ENCODE measurements around the gene AGAP1. TPM values are rescaled to one million over a fixed set of nuclear protein-coding genes. Genes with fewer than 3 reads are reported as not detected.

The AGAP1 gene
- total and polyA plus RNA-seq, 2 donors (not counting 3 experiments of a cell fraction or from before 2014, with no cell fraction given), result 10.2 to 20.9 TPM

DNA sequence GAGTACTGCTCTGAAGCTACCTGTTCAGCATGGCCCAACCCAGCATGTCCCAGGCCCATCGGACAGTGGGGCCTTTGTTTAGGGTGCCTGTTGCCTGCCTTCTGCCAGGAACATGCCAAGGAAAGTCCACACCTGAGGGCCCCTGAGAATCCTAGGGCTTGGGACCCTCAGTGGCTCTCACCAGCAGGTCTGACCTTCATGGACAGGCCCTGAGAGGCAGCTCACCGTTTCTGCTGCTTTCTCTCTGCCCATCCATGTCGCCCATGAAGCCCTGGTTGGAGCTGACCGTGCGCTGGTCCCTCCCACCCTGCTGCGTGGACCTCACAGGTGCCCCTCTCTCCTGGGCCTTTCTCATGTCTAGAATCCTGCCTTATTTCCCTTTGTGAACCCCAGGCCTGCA is 550.3 kb downstream of the AGAP1 start:
- Histone ChIP-seq H3K9me1 (replicated peaks; ENCODE audit: control insufficient read depth, extremely low read depth, insufficient read depth, low read length) (no peaks in the 10 kb centered on the region), H3K27ac (ENCODE audit: insufficient read depth, low read depth, low read length) (no peak overlapping the region), H3K79me2 (ENCODE audit: control insufficient read depth, insufficient read depth, low read length) (no peaks in the 10 kb centered on the region), H3K4me1 (ENCODE audit: control insufficient read depth, extremely low read depth, insufficient read depth, low read length) (no peaks in the 10 kb centered on the region), H2AFZ (ENCODE audit: low read depth, low read length) (no peak overlapping the region), H3K9ac (replicated peaks; ENCODE audit: extremely low read depth, insufficient read depth, low read length) (no peak overlapping the region), H3K27me3 (ENCODE audit: control insufficient read depth in 2 of 2, insufficient read depth in 2 of 2, low read length in 2 of 2) (no peaks in the 10 kb centered on the region), H3K4me2 (ENCODE audit: insufficient read depth, low read length) (no peak overlapping the region), H3K4me3 (replicated peaks in 1 of 3; ENCODE audit: insufficient read depth in 1 of 3, low read depth in 1 of 3, low read length in 3 of 3) (no peak overlapping the region), H3K36me3 (ENCODE audit: control insufficient read depth in 2 of 2, extremely low read depth in 1 of 2, insufficient read depth in 2 of 2, low read length in 2 of 2) (no peaks in the 10 kb centered on the region), H4K20me1 (replicated peaks; ENCODE audit: control insufficient read depth, extremely low read depth, insufficient read depth, low read length) (no peaks in the 10 kb centered on the region), H3K9me3 (replicated peaks; ENCODE audit: control insufficient read depth, insufficient read depth, low read length) (no peaks in the 10 kb centered on the region)
- no peak for FAIRE-seq
- POLR2A ChIA-PET, result no interaction called here
- dilution Hi-C loops (cut with MboI; ENCODE audit: extremely low pct_ligation_motif_present, low sequenced_read_pairs) (no loop called here), intact Hi-C loops (cut with micrococcal nuclease) (no loop called here)
- BruUV-seq (replicated peaks), result no TSS peak
- no peak for TF ChIP-seq MYC (IDR thresholded peaks at IDR 0.05; ENCODE audit: low read depth, low read length)
- TF ChIP-seq POLR2A (IDR thresholded peaks at IDR 0.05; ENCODE audit: low read depth, low read length), result no peak
- TF ChIP-seq MAX (IDR thresholded peaks at IDR 0.05; ENCODE audit: insufficient read depth, insufficient read length), result no peak
- TF ChIP-seq POLR2AphosphoS5 (IDR thresholded peaks at IDR 0.05; ENCODE audit: insufficient read depth, low read depth, low read length), result no peak
- no peak for TF ChIP-seq FOS (IDR thresholded peaks at IDR 0.05; ENCODE audit: borderline replicate concordance, insufficient read depth, low read length)
- no peak for DNase-seq (ENCODE audit: low read depth, low spot score)
- CTCF ChIA-PET, result interaction anchor here (1.3 kb wide), 1 partner anchor 11 kb away, joined by 3 read pairs; no protein-coding TSS in a partner anchor

DNA sequence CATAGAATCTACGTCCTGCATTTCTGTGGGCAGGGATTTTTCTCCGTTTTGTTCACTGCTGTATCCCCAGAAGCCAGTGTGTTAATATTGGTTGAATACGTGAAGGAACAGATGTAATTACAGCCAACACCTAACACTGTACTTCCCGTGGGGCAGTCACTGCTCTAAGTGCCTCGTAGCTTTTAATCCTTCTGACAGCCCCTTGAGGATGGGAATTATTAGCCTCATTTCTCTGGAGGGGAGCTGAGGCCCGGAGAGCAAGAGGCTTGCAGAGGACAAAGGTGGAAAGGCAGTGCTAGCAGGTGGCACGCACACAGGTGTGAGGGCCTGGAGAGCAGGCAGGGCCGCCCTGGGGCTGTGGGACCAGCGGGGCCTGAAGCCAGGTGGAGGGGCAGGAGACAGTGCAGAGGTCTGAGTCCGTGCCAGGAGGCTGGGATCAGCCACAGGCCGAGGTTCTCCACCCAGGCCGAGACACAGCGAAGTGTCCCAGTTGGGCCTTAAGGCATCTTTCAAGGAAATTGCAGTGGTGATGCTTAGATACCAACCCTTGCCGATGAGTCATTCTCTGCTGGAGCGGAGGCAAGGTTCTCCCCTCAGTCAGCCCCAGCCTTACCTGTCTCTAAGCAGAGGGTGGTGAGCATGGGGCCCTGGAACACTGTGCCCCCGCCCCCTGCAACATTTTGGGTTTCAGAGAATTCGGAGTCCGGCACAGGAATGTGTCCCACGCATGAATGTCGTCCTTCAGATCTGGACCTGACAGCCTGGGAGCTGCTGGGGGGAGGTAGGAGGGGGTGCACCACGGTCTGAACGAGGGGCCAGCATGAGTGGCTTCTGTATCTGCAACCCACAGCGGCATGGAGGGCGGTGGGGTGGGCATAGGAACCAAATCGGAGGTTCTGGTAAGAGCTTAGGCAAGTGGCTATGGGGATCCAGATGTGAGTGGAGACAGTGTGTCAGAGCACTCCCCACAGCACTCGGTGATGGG is 551.7 kb downstream of the AGAP1 start:
- no peak overlapping the region for H3K27ac ChIP-seq (ENCODE audit: insufficient read depth, low read depth, low read length)
- intact Hi-C loops (cut with micrococcal nuclease), result no loop called here
- no TSS peak for BruUV-seq (replicated peaks)
- H2AFZ ChIP-seq (ENCODE audit: low read depth, low read length), result no peak overlapping the region
- no peaks in the 10 kb centered on the region for H3K36me3 ChIP-seq (ENCODE audit: control insufficient read depth in 2 of 2, extremely low read depth in 1 of 2, insufficient read depth in 2 of 2, low read length in 2 of 2)
- H4K20me1 ChIP-seq (replicated peaks; ENCODE audit: control insufficient read depth, extremely low read depth, insufficient read depth, low read length), result no peaks in the 10 kb centered on the region
- H3K9me1 ChIP-seq (replicated peaks; ENCODE audit: control insufficient read depth, extremely low read depth, insufficient read depth, low read length), result no peaks in the 10 kb centered on the region
- dilution Hi-C loops (cut with MboI; ENCODE audit: extremely low pct_ligation_motif_present, low sequenced_read_pairs), result no loop called here
- H3K4me2 ChIP-seq (ENCODE audit: insufficient read depth, low read length), result no peak overlapping the region
- POLR2A ChIA-PET, result no interaction called here
- no peak overlapping the region for H3K9ac ChIP-seq (replicated peaks; ENCODE audit: extremely low read depth, insufficient read depth, low read length)
- no peaks in the 10 kb centered on the region for H3K4me1 ChIP-seq (ENCODE audit: control insufficient read depth, extremely low read depth, insufficient read depth, low read length)
- H3K9me3 ChIP-seq (replicated peaks; ENCODE audit: control insufficient read depth, insufficient read depth, low read length), result no peaks in the 10 kb centered on the region
- H3K27me3 ChIP-seq (ENCODE audit: control insufficient read depth in 2 of 2, insufficient read depth in 2 of 2, low read length in 2 of 2), result no peaks in the 10 kb centered on the region
- no peaks in the 10 kb centered on the region for H3K79me2 ChIP-seq (ENCODE audit: control insufficient read depth, insufficient read depth, low read length)
- no peak for FAIRE-seq
- TF ChIP-seq JUN (IDR thresholded peaks at IDR 0.05; ENCODE audit: borderline replicate concordance, insufficient read depth, insufficient read length, low read depth) (no peak), FOS (IDR thresholded peaks at IDR 0.05; ENCODE audit: borderline replicate concordance, insufficient read depth, low read length) (no peak), POLR2A (IDR thresholded peaks at IDR 0.05; ENCODE audit: low read depth, low read length) (no peak), POLR2AphosphoS5 (IDR thresholded peaks at IDR 0.05; ENCODE audit: insufficient read depth, low read depth, low read length) (no peak), MYC (IDR thresholded peaks at IDR 0.05; ENCODE audit: low read depth, low read length) (no peak), EZH2 (IDR thresholded peaks at IDR 0.05; ENCODE audit: borderline replicate concordance, low read depth, low read length, severe bottlenecking) (no peak), MAX (IDR thresholded peaks at IDR 0.05; ENCODE audit: insufficient read depth, insufficient read length) (no peak), GATA2 (IDR thresholded peaks at IDR 0.05; ENCODE audit: insufficient read depth, insufficient read length, low read depth, low read length) (no peak)
- TF ChIP-seq, protein P1, sequence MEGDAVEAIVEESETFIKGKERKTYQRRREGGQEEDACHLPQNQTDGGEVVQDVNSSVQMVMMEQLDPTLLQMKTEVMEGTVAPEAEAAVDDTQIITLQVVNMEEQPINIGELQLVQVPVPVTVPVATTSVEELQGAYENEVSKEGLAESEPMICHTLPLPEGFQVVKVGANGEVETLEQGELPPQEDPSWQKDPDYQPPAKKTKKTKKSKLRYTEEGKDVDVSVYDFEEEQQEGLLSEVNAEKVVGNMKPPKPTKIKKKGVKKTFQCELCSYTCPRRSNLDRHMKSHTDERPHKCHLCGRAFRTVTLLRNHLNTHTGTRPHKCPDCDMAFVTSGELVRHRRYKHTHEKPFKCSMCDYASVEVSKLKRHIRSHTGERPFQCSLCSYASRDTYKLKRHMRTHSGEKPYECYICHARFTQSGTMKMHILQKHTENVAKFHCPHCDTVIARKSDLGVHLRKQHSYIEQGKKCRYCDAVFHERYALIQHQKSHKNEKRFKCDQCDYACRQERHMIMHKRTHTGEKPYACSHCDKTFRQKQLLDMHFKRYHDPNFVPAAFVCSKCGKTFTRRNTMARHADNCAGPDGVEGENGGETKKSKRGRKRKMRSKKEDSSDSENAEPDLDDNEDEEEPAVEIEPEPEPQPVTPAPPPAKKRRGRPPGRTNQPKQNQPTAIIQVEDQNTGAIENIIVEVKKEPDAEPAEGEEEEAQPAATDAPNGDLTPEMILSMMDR (IDR thresholded peaks at IDR 0.05; ENCODE audit: extremely low read depth in 1 of 2, insufficient read depth in 1 of 2, low read depth in 1 of 2, low read length in 2 of 2), result no peak
- no peak overlapping the region for H3K4me3 ChIP-seq (replicated peaks in 1 of 3; ENCODE audit: insufficient read depth in 1 of 3, low read depth in 1 of 3, low read length in 3 of 3)
- CTCF ChIA-PET, result interaction anchor here (1.3 kb wide), 1 partner anchor 12 kb away, joined by 3 read pairs; no protein-coding TSS in a partner anchor
- DNase-seq (ENCODE audit: low read depth, low spot score), result no peak

All from endothelial cell of umbilical vein (primary cell).